Lung (tissue), 12 donors: ENCODE data around the gene CA10. TPM values are rescaled to one million over a fixed set of nuclear protein-coding genes. Genes with fewer than 3 reads are reported as not detected.

ENCODE experiments used
- ATAC-seq: fragments of 200-7000 bp; cut with Tn5 transposase; one replicate; pipeline ENCODE4 v1.9.1; 2020; ENCODE audit warnings: moderate number of reproducible peaks; ENCODE audit not compliant: insufficient read depth, low FRiP score
- DNase-seq, 3 donors: peaks; one replicate each; pipeline ENCODE4 v3.0.0-alpha.2; 2013 to 2017
- H3K27ac ChIP-seq, 2 donors: one replicate each; pipeline ENCODE4 v1.5.1; 2013; ENCODE audit warnings: mild to moderate bottlenecking in 2 of 2, moderate library complexity in 2 of 2, control low read depth in 1 of 2, inconsistent platforms in 1 of 2, low read depth in 1 of 2, low read length in 1 of 2
- H3K27me3 ChIP-seq, 3 donors: one replicate each; pipeline ENCODE4 v1.5.1; 2013; ENCODE audit warnings: low read length in 2 of 3; ENCODE audit not compliant: control insufficient read depth in 3 of 3, insufficient read depth in 3 of 3
- H3K36me3 ChIP-seq, 4 donors: one replicate each; pipeline ENCODE4 v1.5.1; 2013; ENCODE audit warnings: low read length in 4 of 4, mild to moderate bottlenecking in 1 of 4, moderate library complexity in 1 of 4; ENCODE audit not compliant: control insufficient read depth in 4 of 4, insufficient read depth in 4 of 4
- H3K4me1 ChIP-seq, 5 donors: one replicate each; pipeline ENCODE4 v1.5.1; 2013; ENCODE audit warnings: low read length in 5 of 5, mild to moderate bottlenecking in 2 of 5, moderate library complexity in 1 of 5; ENCODE audit not compliant: control insufficient read depth in 5 of 5, insufficient read depth in 5 of 5
- H3K4me3 ChIP-seq: one replicate; pipeline ENCODE4 v1.5.1; 2013; ENCODE audit warnings: mild to moderate bottlenecking, control low read depth, moderate library complexity
- H3K9ac ChIP-seq, 2 donors: one replicate each; pipeline ENCODE4 v1.5.1; 2013; ENCODE audit warnings: low read length in 2 of 2, control low read depth in 1 of 2; ENCODE audit not compliant: insufficient read depth in 1 of 2
- H3K9me3 ChIP-seq, 4 donors: one replicate each; pipeline ENCODE4 v1.5.1; 2013; ENCODE audit warnings: low read length in 3 of 4, mild to moderate bottlenecking in 1 of 4, moderate library complexity in 1 of 4; ENCODE audit not compliant: control insufficient read depth in 4 of 4, insufficient read depth in 3 of 4
- CTCF ChIP-seq: IDR thresholded peaks from 2 replicates; pipeline ENCODE4 v1.5.1; 2012; ENCODE audit warnings: mild to moderate bottlenecking; ENCODE audit errors: control extremely low read depth, extremely low read depth
- WGBS, 2 donors: extraction: QIAGEN DNeasy Blood & Tissue Kit; methylation state at CpG; one replicate each; pipeline ENCODE4 v1.1.7; 2013; 5-methylcytosine and 5-hydroxymethylcytosine counted together
- polyA plus RNA-seq, 2 donors: library from polyadenylated mRNA; stranded (reverse); fragments of 200-250 nt; gene quantifications; one replicate each; pipeline ENCODE4 v1.2.1, GENCODE V29; 2013
- total RNA-seq, 2 donors: library from RNA; depleted of rRNA in 1 of 2; stranded (reverse); fragments of >200 nt in 1 of 2; gene quantifications; one replicate each; pipeline ENCODE4 v1.2.1, GENCODE V29; 2014 to 2021
- donor health status: control.
- donor health status: control.
- donor health status: Bipolar disorder and iron deficiency.
- donor health status: healthy.
- donor health status: DM: yes; HTN: yes; CAD: no.

The CA10 gene
- total and polyA plus RNA-seq, 4 donors, result 0.04 to 0.17 TPM; not detected in 2

- WGBS, 2 donors, result 87 to 88% methylated on average over 2 of the region's 2 CpGs
- H3K27me3 ChIP-seq, result no peaks in the 10 kb centered on the region
- H3K9ac ChIP-seq, result no peak overlapping the region
- H3K9me3 ChIP-seq, result peaks cover 0 to 4% (median 0%) of the 10 kb centered on the region in 4 donors
- H3K4me3 ChIP-seq, result no peak overlapping the region
- no peaks in the 10 kb centered on the region for H3K36me3 ChIP-seq
- H3K27ac ChIP-seq, result no peak overlapping the region
- DNase-seq (no peak), ATAC-seq (no peak)
- H3K4me1 ChIP-seq, result no peaks in the 10 kb centered on the region
- no peak for TF ChIP-seq CTCF
Measured at GRCh38 chr17:51888816-51889215, 269.7 kb downstream of the CA10 start.

- H3K36me3 ChIP-seq, result no peaks in the 10 kb centered on the region
- no peaks in the 10 kb centered on the region for H3K27me3 ChIP-seq
- no peak overlapping the region for H3K9ac ChIP-seq
- no peak for TF ChIP-seq CTCF
- H3K4me3 ChIP-seq, result no peak overlapping the region
- no peaks in the 10 kb centered on the region for H3K9me3 ChIP-seq
- DNase-seq (no peak), ATAC-seq (no peak)
- no peak overlapping the region for H3K27ac ChIP-seq
- H3K4me1 ChIP-seq, result no peaks in the 10 kb centered on the region
Measured at GRCh38 chr17:51876986-51877385, 281.5 kb downstream of the CA10 start.

GRCh38 chr17:51873302-51873701 lies 285.2 kb downstream of the CA10 start:
- Histone ChIP-seq H3K9ac (no peak overlapping the region), H3K27ac (no peak overlapping the region), H3K4me1 (no peaks in the 10 kb centered on the region), H3K36me3 (no peaks in the 10 kb centered on the region), H3K27me3 (no peaks in the 10 kb centered on the region), H3K4me3 (no peak overlapping the region), H3K9me3 (no peaks in the 10 kb centered on the region)
- TF ChIP-seq CTCF, result no peak
- ATAC-seq, result no peak
- no peak for DNase-seq
- WGBS, 2 donors, result 27 to 33% methylated on average over 3 of the region's 3 CpGs

GRCh38 chr17:51869387-51869786 lies 289.1 kb downstream of the CA10 start:
- ATAC-seq, result no peak
- DNase-seq, result peak in 2 of 3 donors; percentile 20 to 67
- no peak overlapping the region for H3K27ac ChIP-seq
- H3K27me3 ChIP-seq, result no peaks in the 10 kb centered on the region
- H3K4me1 ChIP-seq, result no peaks in the 10 kb centered on the region
- TF ChIP-seq CTCF, result no peak
- no peaks in the 10 kb centered on the region for H3K9me3 ChIP-seq
- no peak overlapping the region for H3K9ac ChIP-seq
- 5 to 6% methylated on average over 2 of the region's 2 CpGs for WGBS, 2 donors
- no peak overlapping the region for H3K4me3 ChIP-seq
- no peaks in the 10 kb centered on the region for H3K36me3 ChIP-seq
